ENCODE data around the gene GPC3. TPM values are rescaled to one million over a fixed set of nuclear protein-coding genes. Genes with fewer than 3 reads are reported as not detected.

GPC3 gene
- total RNA-seq, 2 experiments from 2014 or later = 0.25 to 0.59 TPM

DNA sequence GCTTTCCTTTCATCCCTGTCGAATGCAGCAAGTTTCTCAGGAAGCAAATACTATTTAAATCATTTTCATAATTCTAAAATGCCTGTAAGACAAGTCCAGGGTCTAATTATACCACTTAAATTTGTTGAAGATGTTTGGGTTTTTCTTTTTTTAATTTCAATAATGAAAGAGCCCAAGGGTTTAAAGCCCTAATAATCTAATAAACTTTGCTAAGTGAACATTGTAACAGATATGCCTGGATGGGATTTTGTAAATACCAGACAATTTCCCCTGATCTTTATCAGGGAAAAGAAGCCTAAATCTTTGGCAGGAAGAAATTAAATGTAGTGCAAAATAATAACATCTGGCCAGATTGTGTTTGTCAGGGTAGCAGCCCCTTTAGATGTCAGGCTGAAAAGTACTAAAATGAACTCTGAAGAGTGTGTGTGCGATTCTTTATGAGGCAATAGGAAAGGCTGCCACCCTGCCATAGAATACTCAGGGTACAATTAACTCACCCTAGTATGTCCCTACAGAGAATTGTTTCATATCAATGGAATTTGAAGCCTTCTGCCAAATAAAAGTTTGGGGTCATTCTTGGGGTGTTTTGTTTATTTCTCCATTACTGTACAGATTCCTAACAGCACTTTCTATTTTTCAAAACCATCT is 45.6 kb downstream of the GPC3 start:
- intact Hi-C loops (cut with DNase I, micrococcal nuclease) = no loop called here
- Histone ChIP-seq H3K36me3 (ENCODE audit: insufficient read depth, low read length) (no peaks in the 10 kb centered on the region), H3K27ac (ENCODE audit: low read depth in 1 of 2, low read length in 2 of 2) (no peak overlapping the region), H3K4me3 (ENCODE audit: low read length) (no peak overlapping the region), H3K27me3 (ENCODE audit: control insufficient read depth in 1 of 2, insufficient read depth in 2 of 2, low read length in 2 of 2) (no peaks in the 10 kb centered on the region), H3K9me3 (ENCODE audit: control insufficient read depth in 1 of 2, insufficient read depth in 1 of 2, low read length in 2 of 2) (no peaks in the 10 kb centered on the region), H3K4me1 (ENCODE audit: insufficient read depth, low read length) (no peaks in the 10 kb centered on the region)
- TF ChIP-seq CTCF (IDR thresholded peaks at IDR 0.05) = no peak
- no peaks in the 10 kb centered on the region for H3K27me3 Mint-ChIP-seq
- DNase-seq (no peak), ATAC-seq (ENCODE audit: poor library complexity) (no peak)
- no peak overlapping the region for H3K27ac Mint-ChIP-seq
- CTCF ChIA-PET = no interaction called here
- no peak overlapping the region for H3K4me3 Mint-ChIP-seq
- POLR2A ChIA-PET = no interaction called here
- H3K9me3 Mint-ChIP-seq = no peaks in the 10 kb centered on the region
- no peaks in the 10 kb centered on the region for H3K4me1 Mint-ChIP-seq (ENCODE audit: low read depth)
- H3K36me3 Mint-ChIP-seq (ENCODE audit: low read depth) = no peaks in the 10 kb centered on the region

DNA sequence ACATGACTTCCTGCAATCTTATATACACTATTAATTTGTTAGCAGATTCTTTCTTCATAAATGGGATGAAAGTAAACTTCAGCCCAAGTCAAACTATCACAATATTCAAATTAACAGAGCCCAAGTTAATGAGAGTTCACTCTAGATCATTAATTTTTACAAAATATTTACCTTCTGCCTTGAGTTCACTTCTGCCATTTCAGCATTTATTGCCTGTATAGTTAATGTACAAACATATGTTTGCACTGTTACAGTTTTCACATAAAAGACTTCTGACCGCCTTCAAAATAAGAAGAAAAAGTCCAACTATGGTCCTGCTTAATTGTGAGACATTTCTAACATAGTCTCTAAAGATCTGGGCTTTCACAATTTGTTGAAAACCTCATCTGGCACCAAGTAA is 46.9 kb downstream of the GPC3 start:
- H3K4me3 Mint-ChIP-seq = no peak overlapping the region
- Histone ChIP-seq H3K36me3 (ENCODE audit: insufficient read depth, low read length) (no peaks in the 10 kb centered on the region), H3K4me1 (ENCODE audit: insufficient read depth, low read length) (no peaks in the 10 kb centered on the region), H3K9me3 (ENCODE audit: control insufficient read depth in 1 of 2, insufficient read depth in 1 of 2, low read length in 2 of 2) (no peaks in the 10 kb centered on the region), H3K27ac (ENCODE audit: low read depth in 1 of 2, low read length in 2 of 2) (no peak overlapping the region), H3K4me3 (ENCODE audit: low read length) (no peak overlapping the region), H3K27me3 (ENCODE audit: control insufficient read depth in 1 of 2, insufficient read depth in 2 of 2, low read length in 2 of 2) (no peaks in the 10 kb centered on the region)
- TF ChIP-seq CTCF (IDR thresholded peaks at IDR 0.05) = no peak
- CTCF ChIA-PET = no interaction called here
- no peak overlapping the region for H3K27ac Mint-ChIP-seq
- ATAC-seq (ENCODE audit: poor library complexity) = no peak
- intact Hi-C loops (cut with DNase I, micrococcal nuclease) = no loop called here
- POLR2A ChIA-PET = no interaction called here
- H3K4me1 Mint-ChIP-seq (ENCODE audit: low read depth) = no peaks in the 10 kb centered on the region
- DNase-seq = no peak
- no peaks in the 10 kb centered on the region for H3K9me3 Mint-ChIP-seq
- H3K36me3 Mint-ChIP-seq (ENCODE audit: low read depth) = no peaks in the 10 kb centered on the region
- H3K27me3 Mint-ChIP-seq = no peaks in the 10 kb centered on the region

DNA sequence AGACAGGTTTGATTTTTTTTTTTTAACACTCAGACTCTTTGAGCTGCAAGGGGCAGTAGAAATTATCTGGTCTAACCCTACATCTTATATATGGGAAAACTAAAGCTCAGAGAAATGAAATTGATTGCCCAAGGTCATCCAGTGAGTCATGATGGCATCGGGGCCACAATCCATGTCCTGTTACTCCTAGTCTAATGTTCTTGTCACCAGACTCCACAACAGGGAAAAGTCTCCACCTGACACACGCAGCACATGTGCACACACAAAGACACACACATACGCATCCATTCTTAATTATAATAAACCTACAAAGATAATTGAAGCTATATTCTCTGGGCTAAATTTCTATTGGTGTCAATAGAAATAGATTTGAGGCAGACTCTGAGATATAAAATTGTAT is 48.4 kb downstream of the GPC3 start:
- CTCF ChIA-PET = no interaction called here
- ATAC-seq (ENCODE audit: poor library complexity) = no peak

More for the DNA sequence above, 48.4 kb downstream of the GPC3 start:
- Histone ChIP-seq H3K4me1 (ENCODE audit: insufficient read depth, low read length) (no peaks in the 10 kb centered on the region), H3K27ac (ENCODE audit: low read depth in 1 of 2, low read length in 2 of 2) (no peak overlapping the region), H3K27me3 (ENCODE audit: control insufficient read depth in 1 of 2, insufficient read depth in 2 of 2, low read length in 2 of 2) (no peaks in the 10 kb centered on the region), H3K9me3 (ENCODE audit: control insufficient read depth in 1 of 2, insufficient read depth in 1 of 2, low read length in 2 of 2) (no peaks in the 10 kb centered on the region), H3K4me3 (ENCODE audit: low read length) (no peak overlapping the region), H3K36me3 (ENCODE audit: insufficient read depth, low read length) (no peaks in the 10 kb centered on the region)
- Mint-ChIP-seq H3K27ac (no peak overlapping the region), H3K9me3 (no peaks in the 10 kb centered on the region), H3K36me3 (ENCODE audit: low read depth) (no peaks in the 10 kb centered on the region), H3K4me3 (no peak overlapping the region), H3K4me1 (ENCODE audit: low read depth) (no peaks in the 10 kb centered on the region), H3K27me3 (no peaks in the 10 kb centered on the region)
- DNase-seq = no peak
- no peak for TF ChIP-seq CTCF (IDR thresholded peaks at IDR 0.05)
- POLR2A ChIA-PET = no interaction called here
- intact Hi-C loops (cut with DNase I, micrococcal nuclease) = no loop called here

Measured in CD4-positive, alpha-beta T cell (primary cell).